Hepatocyte (in vitro differentiated cells): ENCODE measurements around the gene ACACB.

Experiments used
- CTCF ChIP-seq: fragments of 200-600 bp; sonication (generic); IDR thresholded peaks from 2 replicates; pipeline ENCODE4 v1.5.1; 2016; ENCODE audit warnings: antibody characterized with exemption, mild to moderate bottlenecking; ENCODE audit not compliant: poor library complexity
- EZH2 ChIP-seq: fragments of 200-600 bp; sonication (generic); IDR thresholded peaks from 2 replicates; pipeline ENCODE4 v1.6.1; 2016; ENCODE audit warnings: antibody characterized with exemption, mild to moderate bottlenecking, borderline replicate concordance

GRCh38 chr12:109082751-109083150 is 33.6 kb upstream of the ACACB start:
- no peak for TF ChIP-seq EZH2
- no peak for TF ChIP-seq CTCF
